ENCODE results near the gene RHOA.

- TF ChIP-seq CTCF (IDR thresholded peaks at IDR 0.05; ENCODE audit: insufficient read depth, low read length) (no peak), REST (IDR thresholded peaks at IDR 0.05; ENCODE audit: insufficient replicate concordance, low read depth) (no peak)
These were observed 72.2 kb downstream of the RHOA start for GRCh38 chr3:49339581-49339940.
